GM23338 (cell line): ENCODE measurements around the gene CHST11. TPM values are rescaled to one million over a fixed set of nuclear protein-coding genes. Genes with fewer than 3 reads are reported as not detected.

Source experiments
- ATAC-seq: fragments of 200-7000 bp; cut with Tn5 transposase; 3 replicates; pipeline ENCODE4 v1.9.1; 2020
- DNase-seq: peaks from one replicate; pipeline ENCODE4 v3.0.0-alpha.2; 2015; ENCODE audit warnings: low spot score
- H2AFZ ChIP-seq: fragments of 200-600 bp; sonication (generic); 2 replicates; pipeline ENCODE4 v1.8.0; 2016; ENCODE audit warnings: antibody characterized with exemption, mild to moderate bottlenecking, moderate library complexity
- H3F3A ChIP-seq: fragments of 200-600 bp; sonication (generic); replicated peaks from 2 replicates; pipeline ENCODE4 v1.8.0; 2017; ENCODE audit warnings: antibody characterized with exemption, mixed run types, low read depth
- H3K27ac ChIP-seq: fragments of 200-600 bp; sonication (generic); 2 replicates; pipeline ENCODE4 v1.6.1; 2016; ENCODE audit warnings: low read depth
- H3K27me3 ChIP-seq: fragments of 200-600 bp; sonication (generic); 2 replicates; pipeline ENCODE4 v1.8.0; 2016; ENCODE audit warnings: mild to moderate bottlenecking, mixed run types, moderate library complexity; ENCODE audit not compliant: insufficient read depth
- H3K36me3 ChIP-seq: fragments of 200-600 bp; sonication (generic); 2 replicates; pipeline ENCODE4 v1.8.0; 2016; ENCODE audit warnings: mild to moderate bottlenecking; ENCODE audit not compliant: insufficient read depth
- H3K4me1 ChIP-seq: fragments of 200-600 bp; sonication (generic); 2 replicates; pipeline ENCODE4 v1.8.0; 2016; ENCODE audit warnings: mild to moderate bottlenecking, moderate library complexity; ENCODE audit not compliant: insufficient read depth
- H3K4me2 ChIP-seq: fragments of 200-600 bp; sonication (generic); 2 replicates; pipeline ENCODE4 v1.7.1; 2017; ENCODE audit warnings: mixed run types
- H3K4me3 ChIP-seq: fragments of 200-600 bp; sonication (generic); 2 replicates; pipeline ENCODE4 v1.6.1; 2016; ENCODE audit warnings: mixed run types
- H3K79me2 ChIP-seq: fragments of 200-600 bp; sonication (generic); replicated peaks from 2 replicates; pipeline ENCODE4 v1.8.0; 2017; ENCODE audit warnings: mild to moderate bottlenecking; ENCODE audit not compliant: insufficient read depth
- H3K9me2 ChIP-seq: fragments of 200-600 bp; sonication (generic); 2 replicates; pipeline ENCODE4 v1.8.0; 2017; ENCODE audit not compliant: insufficient read depth
- H4K20me1 ChIP-seq: fragments of 200-600 bp; sonication (generic); replicated peaks from 2 replicates; pipeline ENCODE4 v1.8.0; 2017; ENCODE audit warnings: mild to moderate bottlenecking; ENCODE audit not compliant: insufficient read depth
- H3K27ac Mint-ChIP-seq: 2 replicates; pipeline ENCODE4 v1.8.0; 2020; ENCODE audit warnings: inconsistent platforms, mild to moderate bottlenecking, moderate library complexity, mixed read lengths
- H3K27me3 Mint-ChIP-seq: 3 replicates; pipeline ENCODE4 v1.8.0; 2022; ENCODE audit warnings: low read depth, mild to moderate bottlenecking, moderate library complexity, mixed read lengths, inconsistent platforms; ENCODE audit not compliant: insufficient read depth, poor library complexity
- H3K36me3 Mint-ChIP-seq: 3 replicates; pipeline ENCODE4 v1.8.0; 2021; ENCODE audit warnings: low read depth, mild to moderate bottlenecking, inconsistent platforms, moderate library complexity, mixed read lengths
- H3K4me1 Mint-ChIP-seq: 3 replicates; pipeline ENCODE4 v1.8.0; 2020; ENCODE audit warnings: mild to moderate bottlenecking, inconsistent platforms, mixed read lengths
- H3K4me3 Mint-ChIP-seq: 3 replicates; pipeline ENCODE4 v1.8.0; 2021; ENCODE audit warnings: moderate library complexity, mild to moderate bottlenecking, inconsistent platforms, mixed read lengths
- H3K9me3 Mint-ChIP-seq: 3 replicates; pipeline ENCODE4 v1.8.0; 2020; ENCODE audit warnings: moderate library complexity, mild to moderate bottlenecking, inconsistent platforms, mixed read lengths
- CTCF ChIP-seq, 2 experiments: fragments of 200-600 bp in 1 of 2; sonication (generic) in 1 of 2; conservative IDR thresholded peaks; 2 replicates each; pipeline versions ENCODE4 v1.5.1 to v1.6.1; 2016 to 2017; ENCODE audit warnings: antibody characterized with exemption in 2 of 2, low read depth in 2 of 2, mild to moderate bottlenecking in 2 of 2, moderate library complexity in 1 of 2
- EZH2phosphoT487 ChIP-seq: fragments of 200-600 bp; sonication (generic); IDR thresholded peaks from one replicate; pipeline ENCODE4 v1.8.1; 2018; ENCODE audit warnings: antibody characterized with exemption; ENCODE audit not compliant: unreplicated experiment
- JUNB ChIP-seq: IDR thresholded peaks from one replicate; pipeline ENCODE4 v1.6.1; 2016; ENCODE audit warnings: antibody characterized with exemption; ENCODE audit not compliant: unreplicated experiment
- POLR2AphosphoS5 ChIP-seq: IDR thresholded peaks from 2 replicates; pipeline ENCODE4 v1.6.1; 2016; ENCODE audit warnings: antibody characterized with exemption, low read depth
- ZNF114 ChIP-seq: fragments of 250-450 bp; sonication (Bioruptor Pico); IDR thresholded peaks from 2 replicates; pipeline ENCODE4 v1.5.0; 2020; ENCODE audit warnings: mild to moderate bottlenecking, moderate library complexity
- ZNF462 ChIP-seq: fragments of 250-450 bp; sonication (Bioruptor Pico); IDR thresholded peaks from 2 replicates; pipeline ENCODE4 v1.5.0; 2020; ENCODE audit warnings: mild to moderate bottlenecking, moderate library complexity
- polyA plus RNA-seq: library from polyadenylated mRNA; unstranded; fragments of >200 nt; fragmentation: Nextera tagmentation; extraction: Ambion mirVana; gene quantifications from 2 replicates; pipeline ENCODE4 v1.2.1, GENCODE V29; 2016
- total RNA-seq: library from RNA; depleted of rRNA; stranded (reverse); fragments of >200 nt; shearing (Covaris generic); gene quantifications from 2 replicates; pipeline ENCODE4 v1.2.3, GENCODE V29; 2014

CHST11 gene
- total and polyA plus RNA-seq, 2 experiments from 2014 or later, result 7.7 to 25.7 TPM

DNA sequence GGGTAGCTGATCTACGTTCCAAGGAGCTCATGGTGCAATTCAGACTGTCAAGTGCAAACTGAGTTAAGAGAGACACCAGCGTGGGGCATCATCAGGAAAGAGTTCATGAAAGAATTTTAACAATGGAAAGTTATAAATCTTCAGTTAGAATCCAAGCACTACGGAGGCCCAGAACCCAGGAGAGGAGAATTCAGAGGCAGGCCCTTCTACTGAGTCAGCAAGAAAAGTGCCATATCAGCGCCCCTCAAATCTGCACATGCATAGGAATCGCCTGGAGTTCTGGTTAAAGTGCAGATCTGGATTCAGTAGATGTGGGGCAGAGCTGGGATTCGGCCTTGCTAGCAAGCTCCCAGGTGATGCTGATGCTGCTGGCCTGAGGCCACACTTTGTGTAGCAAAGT, 45.9 kb downstream of the CHST11 start:
- Histone ChIP-seq H3K27ac (no peak overlapping the region), H3F3A (peaks cover 9% of the 10 kb centered on the region; the same call in 1 of the 2 replicates), H3K27me3 (no peaks in the 10 kb centered on the region), H3K4me1 (peaks cover 41% of the 10 kb centered on the region), H2AFZ (no peak overlapping the region), H3K4me2 (no peak overlapping the region), H4K20me1 (0 out of 2 replicates have a peak, but pooled peaks cover 8% of the 10 kb centered on the region), H3K9me2 (no peaks in the 10 kb centered on the region), H3K36me3 (no peaks in the 10 kb centered on the region), H3K4me3 (no peak overlapping the region), H3K79me2 (0 out of 2 replicates have a peak, but pooled peaks cover 11% of the 10 kb centered on the region)
- H3K36me3 Mint-ChIP-seq, result no peaks in the 10 kb centered on the region
- no peak for ATAC-seq
- no peak overlapping the region for H3K4me3 Mint-ChIP-seq
- no peak for TF ChIP-seq ZNF114 (CRISPR knock-in tag)
- TF ChIP-seq JUNB, result no peak
- no peak for TF ChIP-seq POLR2AphosphoS5
- peaks cover 3% of the 10 kb centered on the region; the same call in 1 of the 3 replicates for H3K9me3 Mint-ChIP-seq
- peaks cover 67% of the 10 kb centered on the region for H3K4me1 Mint-ChIP-seq
- no peaks in the 10 kb centered on the region for H3K27me3 Mint-ChIP-seq
- H3K27ac Mint-ChIP-seq, result no peak overlapping the region
- no peak for DNase-seq

DNA sequence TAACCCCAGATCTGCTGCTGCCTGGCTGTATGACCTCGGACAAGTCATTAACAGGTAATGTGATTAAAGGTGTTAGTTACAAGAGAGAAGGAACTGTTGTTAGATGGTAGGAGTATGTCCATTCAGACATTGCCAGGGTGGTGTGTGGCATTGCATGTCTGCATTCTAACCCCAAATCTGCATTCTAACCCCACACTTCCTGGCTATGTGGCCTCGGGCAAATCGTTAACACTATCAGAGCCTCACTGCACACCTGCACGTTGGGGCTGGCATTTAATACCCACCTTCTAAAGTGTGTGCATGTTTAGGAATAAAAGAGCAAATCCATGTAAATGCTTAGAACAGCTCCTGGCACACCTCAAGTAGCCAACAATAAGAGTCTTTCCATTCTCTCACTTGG, 46.4 kb downstream of the CHST11 start:
- no peak for TF ChIP-seq ZNF462 (CRISPR knock-in tag)
- TF ChIP-seq EZH2phosphoT487, result no peak
- TF ChIP-seq CTCF (conservative IDR thresholded peaks at IDR 0.05; ENCODE audit: low read depth in 2 of 2), result no peak
- Mint-ChIP-seq H3K4me1 (peaks cover 73% of the 10 kb centered on the region), H3K27me3 (no peaks in the 10 kb centered on the region), H3K9me3 (peaks cover 3% of the 10 kb centered on the region; the same call in 1 of the 3 replicates), H3K36me3 (no peaks in the 10 kb centered on the region), H3K27ac (no peak overlapping the region), H3K4me3 (no peak overlapping the region)
- Histone ChIP-seq H3K4me1 (peaks cover 44% of the 10 kb centered on the region), H2AFZ (no peak overlapping the region), H3K9me2 (no peaks in the 10 kb centered on the region), H3K27ac (no peak overlapping the region), H4K20me1 (0 out of 2 replicates have a peak, but pooled peaks cover 8% of the 10 kb centered on the region), H3F3A (peaks cover 9% of the 10 kb centered on the region; the same call in 1 of the 2 replicates), H3K36me3 (no peaks in the 10 kb centered on the region), H3K27me3 (no peaks in the 10 kb centered on the region), H3K4me2 (no peak overlapping the region), H3K79me2 (peaks cover 14% of the 10 kb centered on the region), H3K4me3 (no peak overlapping the region)
- no peak for ATAC-seq
- no peak for DNase-seq
